GM18526 (cell line): ENCODE data around the gene NGLY1.

ENCODE experiments used
- POLR2A ChIP-seq: IDR thresholded peaks from 3 replicates; pipeline ENCODE4 v1.6.1; 2011; ENCODE audit not compliant: insufficient read length; ENCODE audit errors: extremely low read depth

Gene NGLY1

DNA sequence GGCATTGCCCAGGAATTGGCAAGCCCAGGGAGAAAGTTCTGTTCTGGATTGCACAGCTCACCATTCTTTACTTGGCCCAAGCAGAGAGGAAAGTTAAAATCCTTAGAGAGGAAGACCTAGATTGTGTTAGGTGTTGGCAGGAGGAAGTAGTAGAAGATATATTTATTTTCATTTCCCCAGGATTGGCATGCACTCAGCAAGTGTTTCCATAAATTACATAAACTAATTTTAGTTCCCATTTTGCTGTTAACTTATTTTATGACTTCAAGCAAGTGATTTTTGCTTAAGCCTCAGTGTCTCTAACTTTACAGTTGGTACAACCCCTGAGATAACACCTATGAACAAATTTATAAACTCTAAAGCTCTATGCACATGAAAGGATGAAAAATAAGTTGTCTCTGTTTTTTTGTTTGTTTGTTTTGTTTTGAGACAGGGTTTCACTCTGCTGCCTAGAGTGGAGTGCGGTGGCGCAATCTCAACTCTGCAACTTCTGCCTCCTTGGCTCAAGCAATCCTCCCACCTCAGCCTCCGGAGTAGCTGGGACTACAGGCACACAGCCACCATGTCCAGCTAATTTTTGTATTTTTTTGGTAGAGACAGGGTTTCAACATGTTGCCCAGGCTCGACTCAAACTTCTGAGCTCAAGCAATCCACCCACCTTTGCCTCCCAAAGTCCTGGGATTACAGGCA, 87.4 kb downstream of the NGLY1 start:
- TF ChIP-seq POLR2A: no peak

GRCh38 chr3:25693238-25693637, 90.0 kb downstream of the NGLY1 start:
- TF ChIP-seq POLR2A: no peak

GRCh38 chr3:25692341-25692740, 90.9 kb downstream of the NGLY1 start:
- TF ChIP-seq POLR2A: no peak

- TF ChIP-seq POLR2A: no peak
Observed at GRCh38 chr3:25690768-25691533, 92.3 kb downstream of the NGLY1 start.

- no peak for TF ChIP-seq POLR2A
Observed at GRCh38 chr3:25689226-25689625, 94.0 kb downstream of the NGLY1 start.

GRCh38 chr3:25687742-25688141, 95.5 kb downstream of the NGLY1 start:
- no peak for TF ChIP-seq POLR2A

- TF ChIP-seq POLR2A: no peak
Observed at GRCh38 chr3:25686766-25687165, 96.5 kb downstream of the NGLY1 start.

GRCh38 chr3:25683882-25684281, 99.4 kb downstream of the NGLY1 start:
- no peak for TF ChIP-seq POLR2A

DNA sequence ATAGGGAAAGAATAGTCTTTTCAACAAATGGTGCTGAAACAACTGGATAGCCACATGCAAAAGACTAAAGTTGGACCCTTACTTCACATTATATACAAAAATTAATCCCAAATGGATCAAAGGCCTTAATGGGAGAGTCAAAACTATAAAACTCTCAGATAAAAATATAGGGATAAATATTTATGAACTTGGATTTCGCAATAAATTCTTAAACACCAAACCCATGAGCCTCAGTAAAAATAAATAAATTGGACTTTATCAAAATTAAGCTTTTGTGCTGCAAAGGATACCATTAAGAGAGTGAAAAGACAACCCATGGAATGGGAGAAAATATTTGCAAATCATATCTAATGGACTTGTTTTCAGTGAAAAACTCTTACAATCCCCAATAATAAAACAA, 99.8 kb downstream of the NGLY1 start:
- no peak for TF ChIP-seq POLR2A

GRCh38 chr3:25679642-25680302, 103.5 kb downstream of the NGLY1 start:
- TF ChIP-seq POLR2A: no peak

GRCh38 chr3:25679166-25679565, 104.1 kb downstream of the NGLY1 start:
- no peak for TF ChIP-seq POLR2A

GRCh38 chr3:25678581-25678980, 104.7 kb downstream of the NGLY1 start:
- no peak for TF ChIP-seq POLR2A

- no peak for TF ChIP-seq POLR2A
Observed at GRCh38 chr3:25677121-25677520, 106.1 kb downstream of the NGLY1 start.

DNA sequence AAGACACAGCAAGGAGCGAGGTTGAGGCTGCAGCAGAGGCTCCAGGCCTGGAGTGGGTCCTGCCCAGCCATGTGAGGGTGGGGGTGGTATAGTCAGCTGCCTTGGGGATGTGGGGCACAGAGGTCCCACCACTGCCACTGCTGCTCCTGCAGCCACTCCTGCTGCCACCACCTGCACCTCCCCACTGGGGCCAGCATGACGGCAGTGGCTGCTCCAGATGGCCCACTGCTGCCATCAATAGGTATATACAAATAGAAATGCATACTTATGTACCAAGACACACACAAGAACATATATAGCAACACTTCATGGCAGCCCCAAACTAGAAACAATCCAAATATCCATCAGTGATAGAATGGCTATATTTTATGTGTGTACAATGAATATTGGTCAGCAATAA, 108.6 kb downstream of the NGLY1 start:
- TF ChIP-seq POLR2A: no peak

- TF ChIP-seq POLR2A: no peak
Observed at GRCh38 chr3:25673738-25674298, 109.4 kb downstream of the NGLY1 start.
